SK-N-SH (cell line): ENCODE measurements around the gene PCSK9. TPM values are rescaled to one million over a fixed set of nuclear protein-coding genes. Genes with fewer than 3 reads are reported as not detected.

Source experiments
- CTCF ChIA-PET: fragments of 300-600, 350-600 bp; formaldehyde crosslinking; extraction: SDS; loops from one replicate; lab custom pipeline; 2021; lab: Yijun Ruan, JAX
- POLR2A ChIA-PET: fragments of 350-600 bp; sonication (Branson Sonifier 250); formaldehyde crosslinking; extraction: SDS; loops from one replicate; lab custom pipeline; 2020; ENCODE audit warnings: antibody characterized with exemption, inconsistent platforms; lab: Yijun Ruan, JAX
- DNase-seq: peaks from one replicate; pipeline ENCODE4 v3.0.0; 2012
- H2AFZ ChIP-seq: fragments of 200-600 bp; sonication (generic); 2 replicates; pipeline ENCODE4 v1.8.1; 2016; ENCODE audit warnings: antibody characterized with exemption, mild to moderate bottlenecking, low read depth
- H3F3A ChIP-seq: fragments of 200-600 bp; sonication (generic); replicated peaks from 2 replicates; pipeline ENCODE3; 2016; ENCODE audit warnings: antibody characterized with exemption, mild to moderate bottlenecking; ENCODE audit not compliant: insufficient read depth
- H3K27ac ChIP-seq, 2 experiments: fragments of 200-500 bp in 1 of 2; fragments of 200-600 bp in 1 of 2; sonication (Bioruptor generic) in 1 of 2; sonication (generic), shearing (Covaris generic) in 1 of 2; 2 replicates each; pipeline versions ENCODE4 v1.5.1 to v1.6.1; 2014 to 2016; ENCODE audit warnings: low read depth in 2 of 2, inconsistent platforms in 1 of 2, low read length in 1 of 2, mild to moderate bottlenecking in 1 of 2, mixed read lengths in 1 of 2
- H3K27me3 ChIP-seq: fragments of 200-600 bp; sonication (generic), shearing (Covaris generic); 2 replicates; pipeline ENCODE4 v1.6.1; 2016; ENCODE audit warnings: mixed run types; ENCODE audit not compliant: insufficient read depth
- H3K36me3 ChIP-seq, 2 experiments: fragments of 200-500 bp in 1 of 2; fragments of 200-600 bp in 1 of 2; sonication (Bioruptor generic) in 1 of 2; sonication (generic) in 1 of 2; replicated peaks in 1 of 2; 2 replicates each; pipeline versions ENCODE3 to v1.5.1; 2014 to 2016; ENCODE audit warnings: low read length in 1 of 2, mild to moderate bottlenecking in 1 of 2; ENCODE audit not compliant: insufficient read depth in 2 of 2, control insufficient read depth in 1 of 2
- H3K4me1 ChIP-seq, 2 experiments: fragments of 200-500 bp in 1 of 2; fragments of 200-600 bp in 1 of 2; sonication (Bioruptor generic) in 1 of 2; sonication (generic), shearing (Covaris generic) in 1 of 2; 2 replicates each; pipeline versions ENCODE4 v1.5.1 to v1.6.1; 2014 to 2016; ENCODE audit warnings: low read depth in 1 of 2, low read length in 1 of 2, mixed run types in 1 of 2; ENCODE audit not compliant: insufficient read depth in 2 of 2, control insufficient read depth in 1 of 2
- H3K4me2 ChIP-seq: fragments of 200-600 bp; sonication (generic), shearing (Covaris generic); 2 replicates; pipeline ENCODE4 v1.6.1; 2017; ENCODE audit warnings: mixed run types
- H3K4me3 ChIP-seq, 2 experiments: fragments of 200-500 bp in 1 of 2; fragments of 200-600 bp in 1 of 2; sonication (Bioruptor generic) in 1 of 2; sonication (generic), shearing (Covaris generic) in 1 of 2; 2 replicates each; pipeline versions ENCODE4 v1.5.1 to v1.8.1; 2014 to 2016; ENCODE audit warnings: low read depth in 2 of 2, inconsistent platforms in 1 of 2, low read length in 1 of 2, mild to moderate bottlenecking in 1 of 2, mixed read lengths in 1 of 2, moderate library complexity in 1 of 2
- H3K79me2 ChIP-seq: fragments of 200-600 bp; sonication (generic); 2 replicates; pipeline ENCODE4 v1.8.1; 2017; ENCODE audit warnings: mild to moderate bottlenecking; ENCODE audit not compliant: insufficient read depth
- H3K9ac ChIP-seq: fragments of 200-600 bp; sonication (generic); 2 replicates; pipeline ENCODE4 v1.6.1; 2017; ENCODE audit warnings: mixed run types
- H3K9me2 ChIP-seq: fragments of 200-600 bp; sonication (generic); 2 replicates; pipeline ENCODE4 v1.6.1; 2017; ENCODE audit warnings: mixed run types
- H3K9me3 ChIP-seq: fragments of 200-600 bp; sonication (generic); 2 replicates; pipeline ENCODE4 v1.6.1; 2017; ENCODE audit warnings: mixed run types, mild to moderate bottlenecking, moderate library complexity
- H4K20me1 ChIP-seq: fragments of 200-600 bp; sonication (generic); 2 replicates; pipeline ENCODE4 v1.6.1; 2017; ENCODE audit warnings: mild to moderate bottlenecking, mixed run types; ENCODE audit not compliant: insufficient read depth
- EP300 ChIP-seq, 2 experiments: IDR thresholded peaks; 2 replicates each; pipeline versions ENCODE4 v1.4.0 to v1.6.1; 2012; ENCODE audit warnings: borderline replicate concordance in 1 of 2, low read depth in 1 of 2, low read length in 1 of 2
- EZH2phosphoT487 ChIP-seq: fragments of 200-600 bp; sonication (generic); IDR thresholded peaks from 2 replicates; pipeline ENCODE4 v1.6.1; 2017; ENCODE audit warnings: low read depth, mixed run types, mild to moderate bottlenecking, antibody characterized with exemption, moderate library complexity, borderline replicate concordance
- FOSL2 ChIP-seq: IDR thresholded peaks from 2 replicates; pipeline ENCODE4 v1.4.0; 2012; ENCODE audit warnings: low read depth, mild to moderate bottlenecking, moderate library complexity, borderline replicate concordance
- FOXJ3 ChIP-seq: sonication (generic); formaldehyde crosslinking; IDR thresholded peaks from 2 replicates; pipeline ENCODE4 v1.5.1; 2020; ENCODE audit warnings: mild to moderate bottlenecking, missing genetic modification reagents
- FOXM1 ChIP-seq: IDR thresholded peaks from 2 replicates; pipeline ENCODE4 v1.4.0; 2012; ENCODE audit warnings: low read depth, mild to moderate bottlenecking
- GATA2 ChIP-seq: sonication (generic); formaldehyde crosslinking; IDR thresholded peaks from 2 replicates; pipeline ENCODE4 v1.5.0; 2020; ENCODE audit warnings: mild to moderate bottlenecking, missing genetic modification reagents
- MAX ChIP-seq: IDR thresholded peaks from 2 replicates; pipeline ENCODE4 v1.4.0; 2012; ENCODE audit warnings: low read depth
- MEF2A ChIP-seq: IDR thresholded peaks from 2 replicates; pipeline ENCODE4 v1.4.0; 2012; ENCODE audit warnings: low read depth, borderline replicate concordance
- MXI1 ChIP-seq: IDR thresholded peaks from 2 replicates; pipeline ENCODE4 v1.6.1; 2012; ENCODE audit warnings: mild to moderate bottlenecking, low read depth, low read length, improper control_type of control experiment
- NFIC ChIP-seq: IDR thresholded peaks from 2 replicates; pipeline ENCODE4 v1.4.0; 2012; ENCODE audit warnings: borderline replicate concordance
- NRF1 ChIP-seq: IDR thresholded peaks from 2 replicates; pipeline ENCODE4 v1.6.1; 2012; ENCODE audit warnings: low read depth, mild to moderate bottlenecking, low read length
- PBX3 ChIP-seq: IDR thresholded peaks from 2 replicates; pipeline ENCODE4; 2012
- POLR2AphosphoS5 ChIP-seq: IDR thresholded peaks from 2 replicates; pipeline ENCODE4 v1.6.1; 2012; ENCODE audit warnings: low read depth, low read length
- RAD21 ChIP-seq: IDR thresholded peaks from 2 replicates; pipeline ENCODE4 v1.6.1; 2012; ENCODE audit warnings: mild to moderate bottlenecking, low read length
- RCOR1 ChIP-seq: fragments of 150-350 bp; IDR thresholded peaks from 2 replicates; pipeline ENCODE4 v1.6.1; 2017; ENCODE audit warnings: antibody characterized with exemption, low read length
- REST ChIP-seq: IDR thresholded peaks from 2 replicates; pipeline ENCODE4 v1.6.1; 2012; ENCODE audit warnings: mild to moderate bottlenecking, low read depth, low read length, moderate library complexity
- RFX5 ChIP-seq: IDR thresholded peaks from 2 replicates; pipeline ENCODE4 v1.6.1; 2012; ENCODE audit warnings: mild to moderate bottlenecking, improper control_type of control experiment, low read length
- RXRA ChIP-seq: IDR thresholded peaks from 2 replicates; pipeline ENCODE4 v1.4.0; 2012; ENCODE audit warnings: low read depth, mild to moderate bottlenecking, borderline replicate concordance
- TAF1 ChIP-seq: IDR thresholded peaks from 2 replicates; pipeline ENCODE4 v1.6.1; 2012; ENCODE audit warnings: low read depth, mild to moderate bottlenecking, low read length, moderate library complexity, borderline replicate concordance
- TCF12 ChIP-seq: IDR thresholded peaks from 2 replicates; pipeline ENCODE4 v1.4.0; 2012
- USF1 ChIP-seq: IDR thresholded peaks from 2 replicates; pipeline ENCODE4 v1.4.0; 2012; ENCODE audit warnings: low read depth, borderline replicate concordance
- WGBS: methylation state at CpG from one replicate; pipeline ENCODE4 v1.1.6; 2017; ENCODE audit warnings: low lambda C conversion rate; 5-methylcytosine and 5-hydroxymethylcytosine counted together
- polyA plus RNA-seq, 3 experiments: library from polyadenylated mRNA; depleted of rRNA; stranded (reverse); fragments of >200 nt; gene quantifications; 2 replicates each; pipeline ENCODE4 v1.2.3, GENCODE V29; 2012

The PCSK9 gene
- polyA plus RNA-seq, 1 of the 3 experiments (the other 2 are of a cell fraction): 0.02 TPM

DNA sequence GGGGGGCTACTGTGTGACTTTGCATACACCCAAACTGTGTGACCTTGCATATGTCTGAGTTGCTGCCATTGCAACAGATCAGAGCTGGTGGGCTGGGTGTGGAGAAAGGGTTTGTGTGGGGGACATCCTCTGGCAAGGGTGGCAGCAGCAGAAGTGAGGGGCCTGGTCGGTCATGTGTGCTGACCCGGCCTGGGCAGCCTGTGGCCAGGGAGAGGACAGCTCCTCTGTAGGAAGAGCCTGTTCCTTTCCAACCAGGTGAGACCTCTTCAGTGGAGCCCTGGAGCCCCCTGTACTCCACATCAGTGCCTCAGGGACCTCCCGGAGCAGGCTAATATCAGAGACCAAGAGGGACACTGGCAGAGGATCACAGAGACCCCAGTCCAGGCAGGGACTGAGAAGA is 8.3 kb downstream of the PCSK9 start:
- Histone ChIP-seq H4K20me1 (no peaks in the 10 kb centered on the region), H3F3A (no peaks in the 10 kb centered on the region), H3K27ac (no peak overlapping the region), H2AFZ (no peak overlapping the region), H3K9me2 (no peaks in the 10 kb centered on the region), H3K79me2 (no peaks in the 10 kb centered on the region), H3K36me3 (no peaks in the 10 kb centered on the region), H3K4me3 (no peak overlapping the region), H3K27me3 (no peaks in the 10 kb centered on the region; the same call in 1 of the 2 replicates), H3K4me2 (no peak overlapping the region), H3K9me3 (no peaks in the 10 kb centered on the region), H3K4me1 (peaks cover 0 to 28% of the 10 kb centered on the region in 2 experiments; a peak in 1 of 4 replicates), H3K9ac (no peak overlapping the region)
- POLR2A ChIA-PET: no interaction called here
- 81% methylated on average over 3 of the region's 3 CpGs for WGBS
- TF ChIP-seq USF1 (no peak), TAF1 (no peak), EZH2phosphoT487 (no peak), GATA2 (no peak), RAD21 (no peak), RCOR1 (no peak), FOSL2 (no peak), FOXM1 (no peak), RXRA (no peak), MAX (no peak), EP300 (IDR thresholded peaks at IDR 0.05; ENCODE audit: borderline replicate concordance in 1 of 2, low read depth in 1 of 2, low read length in 1 of 2) (no peak), NRF1 (no peak), TCF12 (no peak)
- CTCF ChIA-PET: interaction anchor here (1.0 to 1.3 kb wide), 2 partner anchors 13 to 26 kb away, joined by 3 to 5 read pairs; no protein-coding TSS in a partner anchor
- DNase-seq: no peak

DNA sequence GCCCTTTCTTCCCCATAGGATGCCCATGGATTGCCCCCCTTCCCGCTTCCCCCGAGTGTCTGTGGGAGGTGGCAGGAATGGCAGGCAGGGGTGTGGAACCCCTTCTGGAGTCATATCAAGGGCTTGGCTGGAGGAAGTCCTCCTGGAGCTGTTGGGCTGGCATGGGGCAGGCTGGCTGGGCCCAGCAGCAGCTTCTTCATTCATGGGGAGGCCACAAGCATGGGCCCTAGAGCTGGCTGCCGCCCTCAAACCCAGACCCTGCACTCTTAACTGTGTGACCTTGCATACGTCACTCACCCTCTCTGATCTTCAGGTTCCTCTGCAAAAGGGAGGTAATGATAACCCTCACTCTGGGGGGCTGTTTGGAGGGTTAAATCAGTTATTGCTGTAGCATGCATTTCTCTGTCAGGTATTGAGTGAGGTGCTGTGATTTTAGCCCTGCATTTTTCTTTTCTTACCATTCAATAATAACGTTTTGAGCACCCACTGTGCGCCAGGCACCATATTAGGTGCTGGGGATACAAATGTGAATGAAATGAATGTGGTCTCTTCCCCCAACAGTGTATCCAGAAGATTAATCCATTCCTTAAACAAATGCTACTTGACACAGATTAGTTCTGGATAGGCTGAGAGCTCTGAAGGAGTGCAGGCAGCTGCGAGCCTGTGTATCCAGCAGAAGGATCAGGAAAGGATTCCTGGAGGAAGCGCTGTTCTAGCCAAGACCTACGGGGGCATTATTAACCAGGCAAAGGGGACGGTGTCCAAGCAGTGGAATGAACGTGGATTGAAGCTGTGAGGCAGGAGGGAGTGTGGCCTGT is 9.3 kb downstream of the PCSK9 start:
- no peak overlapping the region for H3K9ac ChIP-seq
- no peaks in the 10 kb centered on the region for H3K9me3 ChIP-seq
- no peak overlapping the region for H2AFZ ChIP-seq
- H3K27me3 ChIP-seq: no peaks in the 10 kb centered on the region
- H3K36me3 ChIP-seq: no peaks in the 10 kb centered on the region
- no peaks in the 10 kb centered on the region for H3F3A ChIP-seq
- no peak for DNase-seq
- no peaks in the 10 kb centered on the region for H4K20me1 ChIP-seq
- ChIA-PET POLR2A (no interaction called here), CTCF (interaction anchor here (1.0 to 2.9 kb wide), 7 partner anchors 9 to 104 kb away, joined by 4 to 15 read pairs (median 7); partner anchors contain the start of gene PCSK9)
- H3K4me1 ChIP-seq: peaks cover 0 to 28% of the 10 kb centered on the region in 2 experiments; a peak in 1 of 4 replicates
- H3K9me2 ChIP-seq: no peaks in the 10 kb centered on the region
- 78% methylated on average over 8 of the region's 11 CpGs for WGBS
- no peak overlapping the region for H3K4me3 ChIP-seq
- no peak overlapping the region for H3K27ac ChIP-seq
- H3K79me2 ChIP-seq: no peaks in the 10 kb centered on the region
- H3K4me2 ChIP-seq: no peak overlapping the region
- TF ChIP-seq EP300 (IDR thresholded peaks at IDR 0.05; ENCODE audit: borderline replicate concordance in 1 of 2, low read depth in 1 of 2, low read length in 1 of 2) (no peak), FOXJ3 (CRISPR knock-in tag) (no peak), RFX5 (no peak), REST (no peak), POLR2AphosphoS5 (no peak), MXI1 (no peak), TCF12 (no peak), MEF2A (no peak), NFIC (no peak), FOSL2 (no peak), PBX3 (no peak), MAX (no peak), RXRA (no peak), RCOR1 (no peak)
